WTC11 (cell line): ENCODE results near the gene PTGER3. TPM values are rescaled to one million over a fixed set of nuclear protein-coding genes. Genes with fewer than 3 reads are reported as not detected.

Source experiments
- ATAC-seq: fragments of 200-7000 bp; cut with Tn5 transposase; 2 replicates; pipeline ENCODE4 v1.10.0; 2021; ENCODE audit warnings: mild to moderate bottlenecking, moderate library complexity
- CTCF ChIA-PET: fragments of 300-600 bp; sonication (Branson Sonifier 250); formaldehyde crosslinking; loops from one replicate; lab custom pipeline; 2021; ENCODE audit warnings: antibody characterized with exemption; lab: Charles Lee
- POLR2A ChIA-PET: fragments of 350-600 bp; sonication (Branson Sonifier 250); formaldehyde crosslinking; loops from one replicate; lab custom pipeline; 2021; ENCODE audit warnings: antibody characterized with exemption; lab: Charles Lee
- DNase-seq: peaks from one replicate; pipeline ENCODE4 v3.0.0; 2021; ENCODE audit warnings: low spot score
- H3K27ac Mint-ChIP-seq: 2 replicates; pipeline ENCODE4 v1.8.0; 2021; ENCODE audit warnings: mixed read lengths
- H3K27me3 Mint-ChIP-seq: 2 replicates; pipeline ENCODE4 v1.8.0; 2021; ENCODE audit warnings: low read depth, mild to moderate bottlenecking, moderate library complexity, mixed read lengths
- H3K36me3 Mint-ChIP-seq: 2 replicates; pipeline ENCODE4 v1.8.0; 2021; ENCODE audit warnings: mixed read lengths
- H3K4me1 Mint-ChIP-seq: 2 replicates; pipeline ENCODE4 v1.8.0; 2022; ENCODE audit warnings: mixed read lengths
- H3K4me3 Mint-ChIP-seq: 2 replicates; pipeline ENCODE4 v1.8.0; 2021; ENCODE audit warnings: mild to moderate bottlenecking, moderate library complexity, mixed read lengths
- H3K9me3 Mint-ChIP-seq: 2 replicates; pipeline ENCODE4 v1.8.0; 2021; ENCODE audit warnings: mixed read lengths
- CBFB ChIP-seq: sonication (generic); formaldehyde crosslinking; IDR thresholded peaks from 2 replicates; pipeline ENCODE4 v1.8.1; 2022; ENCODE audit warnings: mild to moderate bottlenecking, low read depth, missing genetic modification reagents
- CREB1 ChIP-seq: sonication (generic); formaldehyde crosslinking; IDR thresholded peaks from 2 replicates; pipeline ENCODE4 v1.8.0; 2023; ENCODE audit warnings: mild to moderate bottlenecking, missing genetic modification reagents
- GABPB1 ChIP-seq: sonication (generic); formaldehyde crosslinking; IDR thresholded peaks from 2 replicates; pipeline ENCODE4 v1.8.1; 2023; ENCODE audit warnings: mild to moderate bottlenecking, missing genetic modification reagents
- GRHL2 ChIP-seq: fragments of 250-450 bp; sonication (Bioruptor Pico); IDR thresholded peaks from 2 replicates; pipeline ENCODE4 v1.8.0; 2022; ENCODE audit warnings: mild to moderate bottlenecking, moderate library complexity; ENCODE audit not compliant: insufficient replicate concordance, severe bottlenecking
- GTF2I ChIP-seq: fragments of 250-450 bp; sonication (Bioruptor Pico); conservative IDR thresholded peaks from 2 replicates; pipeline ENCODE4 v1.4.0; 2021; ENCODE audit warnings: mild to moderate bottlenecking
- MYBL2 ChIP-seq: sonication (generic); formaldehyde crosslinking; IDR thresholded peaks from 2 replicates; pipeline ENCODE4 v1.8.1; 2023; ENCODE audit warnings: mild to moderate bottlenecking, moderate library complexity, missing genetic modification reagents
- OVOL2 ChIP-seq: fragments of 250-450 bp; sonication (Bioruptor Pico); IDR thresholded peaks from 2 replicates; pipeline ENCODE4 v1.9.0; 2021; ENCODE audit warnings: mild to moderate bottlenecking, borderline replicate concordance
- PRRX2 ChIP-seq: fragments of 250-450 bp; sonication (Bioruptor Pico); IDR thresholded peaks from 2 replicates; pipeline ENCODE4 v1.8.0; 2021; ENCODE audit warnings: mild to moderate bottlenecking
- TEAD4 ChIP-seq: sonication (generic); formaldehyde crosslinking; IDR thresholded peaks from 2 replicates; pipeline ENCODE4 v1.8.0; 2022; ENCODE audit warnings: mild to moderate bottlenecking, missing genetic modification reagents
- TP53 ChIP-seq: sonication (generic); formaldehyde crosslinking; IDR thresholded peaks from 2 replicates; pipeline ENCODE4 v1.8.1; 2023; ENCODE audit warnings: mild to moderate bottlenecking, missing genetic modification reagents
- ZBTB21 ChIP-seq: sonication (generic); formaldehyde crosslinking; IDR thresholded peaks from 2 replicates; pipeline ENCODE4 v1.8.1; 2023; ENCODE audit warnings: mild to moderate bottlenecking, missing genetic modification reagents, borderline replicate concordance
- ZNF138 ChIP-seq: sonication (generic); formaldehyde crosslinking; conservative IDR thresholded peaks from 2 replicates; pipeline ENCODE4 v1.8.1; 2022; ENCODE audit warnings: mild to moderate bottlenecking, moderate library complexity, missing genetic modification reagents
- ZNF219 ChIP-seq: sonication (generic); formaldehyde crosslinking; IDR thresholded peaks from 2 replicates; pipeline ENCODE4 v1.8.0; 2023; ENCODE audit warnings: missing genetic modification reagents, mild to moderate bottlenecking, borderline replicate concordance
- ZNF232 ChIP-seq: sonication (generic); formaldehyde crosslinking; IDR thresholded peaks from 2 replicates; pipeline ENCODE4 v1.8.0; 2022; ENCODE audit warnings: mild to moderate bottlenecking, missing genetic modification reagents
- ZNF263 ChIP-seq: sonication (generic); formaldehyde crosslinking; IDR thresholded peaks from 2 replicates; pipeline ENCODE4 v1.8.1; 2022; ENCODE audit warnings: low read depth, mild to moderate bottlenecking, moderate library complexity, missing genetic modification reagents
- total RNA-seq: library from RNA; stranded (reverse); gene quantifications from 3 replicates; pipeline ENCODE4 v1.2.3, GENCODE V29; 2021
- TF ChIP-seq, protein P1 (sequence below): fragments of 250-450 bp; sonication (Bioruptor Pico); IDR thresholded peaks from 2 replicates; pipeline ENCODE4 v1.9.0; 2021; ENCODE audit warnings: mild to moderate bottlenecking
- TF ChIP-seq, protein P2 (sequence below): sonication (generic); formaldehyde crosslinking; conservative IDR thresholded peaks from 2 replicates; pipeline ENCODE4 v1.8.1; 2022; ENCODE audit warnings: mild to moderate bottlenecking, missing genetic modification reagents
- TF ChIP-seq, protein P3 (sequence below): sonication (generic); formaldehyde crosslinking; IDR thresholded peaks from 2 replicates; pipeline ENCODE4 v1.8.1; 2023; ENCODE audit warnings: mild to moderate bottlenecking, moderate library complexity, missing genetic modification reagents
- TF ChIP-seq, protein P4 (sequence below): sonication (generic); formaldehyde crosslinking; IDR thresholded peaks from 2 replicates; pipeline ENCODE4 v1.8.1; 2022; ENCODE audit warnings: mild to moderate bottlenecking, missing genetic modification reagents, moderate library complexity, borderline replicate concordance
- TF ChIP-seq, protein P5 (sequence below): fragments of 250-450 bp; sonication (Bioruptor Pico); IDR thresholded peaks from 2 replicates; pipeline ENCODE4 v1.8.0; 2021; ENCODE audit warnings: mild to moderate bottlenecking
- TF ChIP-seq, protein P6 (sequence below): fragments of 250-450 bp; sonication (Bioruptor Pico); IDR thresholded peaks from 2 replicates; pipeline ENCODE4 v1.9.0; 2021; ENCODE audit warnings: moderate library complexity, mild to moderate bottlenecking, inconsistent platforms, borderline replicate concordance
- TF ChIP-seq, protein P7 (sequence below): fragments of 250-450 bp; sonication (Bioruptor Pico); IDR thresholded peaks from 2 replicates; pipeline ENCODE4 v2.1.2; 2022; ENCODE audit warnings: mild to moderate bottlenecking, moderate library complexity
- TF ChIP-seq, protein P8 (sequence below): sonication (generic); formaldehyde crosslinking; IDR thresholded peaks from 2 replicates; pipeline ENCODE4 v1.8.1; 2023; ENCODE audit warnings: mild to moderate bottlenecking, missing genetic modification reagents
- TF ChIP-seq, protein P9 (sequence below): sonication (generic); formaldehyde crosslinking; IDR thresholded peaks from 2 replicates; pipeline ENCODE4 v1.8.1; 2023; ENCODE audit warnings: mild to moderate bottlenecking, missing genetic modification reagents

The PTGER3 gene
- total RNA-seq, 1 experiment from 2014 or later, result 0.50 TPM

DNA sequence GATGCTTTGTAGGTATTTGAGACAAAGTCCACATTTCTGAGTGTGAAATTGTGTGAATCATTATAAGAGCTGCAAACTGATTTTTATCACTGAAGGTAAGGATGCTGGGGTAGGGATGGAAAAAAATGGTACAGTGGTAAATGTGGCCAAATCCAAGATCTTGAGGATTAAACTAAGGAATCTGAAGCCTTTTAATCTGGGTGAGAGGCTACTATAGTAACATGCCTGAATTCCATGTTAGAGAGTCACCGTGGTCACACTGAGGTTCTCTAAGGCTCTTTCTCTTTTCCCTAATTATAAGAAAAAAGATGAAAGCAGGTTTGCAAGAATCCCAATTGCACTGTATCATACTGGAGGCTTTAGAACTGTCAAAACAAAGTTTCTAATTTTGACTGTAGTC is 17.6 kb downstream of the PTGER3 start (continued):
- TF ChIP-seq, protein P1, sequence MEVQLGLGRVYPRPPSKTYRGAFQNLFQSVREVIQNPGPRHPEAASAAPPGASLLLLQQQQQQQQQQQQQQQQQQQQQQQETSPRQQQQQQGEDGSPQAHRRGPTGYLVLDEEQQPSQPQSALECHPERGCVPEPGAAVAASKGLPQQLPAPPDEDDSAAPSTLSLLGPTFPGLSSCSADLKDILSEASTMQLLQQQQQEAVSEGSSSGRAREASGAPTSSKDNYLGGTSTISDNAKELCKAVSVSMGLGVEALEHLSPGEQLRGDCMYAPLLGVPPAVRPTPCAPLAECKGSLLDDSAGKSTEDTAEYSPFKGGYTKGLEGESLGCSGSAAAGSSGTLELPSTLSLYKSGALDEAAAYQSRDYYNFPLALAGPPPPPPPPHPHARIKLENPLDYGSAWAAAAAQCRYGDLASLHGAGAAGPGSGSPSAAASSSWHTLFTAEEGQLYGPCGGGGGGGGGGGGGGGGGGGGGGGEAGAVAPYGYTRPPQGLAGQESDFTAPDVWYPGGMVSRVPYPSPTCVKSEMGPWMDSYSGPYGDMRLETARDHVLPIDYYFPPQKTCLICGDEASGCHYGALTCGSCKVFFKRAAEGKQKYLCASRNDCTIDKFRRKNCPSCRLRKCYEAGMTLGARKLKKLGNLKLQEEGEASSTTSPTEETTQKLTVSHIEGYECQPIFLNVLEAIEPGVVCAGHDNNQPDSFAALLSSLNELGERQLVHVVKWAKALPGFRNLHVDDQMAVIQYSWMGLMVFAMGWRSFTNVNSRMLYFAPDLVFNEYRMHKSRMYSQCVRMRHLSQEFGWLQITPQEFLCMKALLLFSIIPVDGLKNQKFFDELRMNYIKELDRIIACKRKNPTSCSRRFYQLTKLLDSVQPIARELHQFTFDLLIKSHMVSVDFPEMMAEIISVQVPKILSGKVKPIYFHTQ (CRISPR knock-in tag), result no peak
- TF ChIP-seq CBFB (CRISPR knock-in tag) (no peak), ZBTB21 (CRISPR knock-in tag) (no peak), ZNF263 (CRISPR knock-in tag) (no peak), CREB1 (CRISPR knock-in tag) (no peak)
- TF ChIP-seq, protein P2, sequence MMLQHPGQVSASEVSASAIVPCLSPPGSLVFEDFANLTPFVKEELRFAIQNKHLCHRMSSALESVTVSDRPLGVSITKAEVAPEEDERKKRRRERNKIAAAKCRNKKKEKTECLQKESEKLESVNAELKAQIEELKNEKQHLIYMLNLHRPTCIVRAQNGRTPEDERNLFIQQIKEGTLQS (CRISPR knock-in tag), result no peak
- TF ChIP-seq, protein P3, sequence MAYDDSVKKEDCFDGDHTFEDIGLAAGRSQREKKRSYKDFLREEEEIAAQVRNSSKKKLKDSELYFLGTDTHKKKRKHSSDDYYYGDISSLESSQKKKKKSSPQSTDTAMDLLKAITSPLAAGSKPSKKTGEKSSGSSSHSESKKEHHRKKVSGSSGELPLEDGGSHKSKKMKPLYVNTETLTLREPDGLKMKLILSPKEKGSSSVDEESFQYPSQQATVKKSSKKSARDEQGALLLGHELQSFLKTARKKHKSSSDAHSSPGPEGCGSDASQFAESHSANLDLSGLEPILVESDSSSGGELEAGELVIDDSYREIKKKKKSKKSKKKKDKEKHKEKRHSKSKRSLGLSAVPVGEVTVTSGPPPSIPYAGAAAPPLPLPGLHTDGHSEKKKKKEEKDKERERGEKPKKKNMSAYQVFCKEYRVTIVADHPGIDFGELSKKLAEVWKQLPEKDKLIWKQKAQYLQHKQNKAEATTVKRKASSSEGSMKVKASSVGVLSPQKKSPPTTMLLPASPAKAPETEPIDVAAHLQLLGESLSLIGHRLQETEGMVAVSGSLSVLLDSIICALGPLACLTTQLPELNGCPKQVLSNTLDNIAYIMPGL (CRISPR knock-in tag), result no peak

DNA sequence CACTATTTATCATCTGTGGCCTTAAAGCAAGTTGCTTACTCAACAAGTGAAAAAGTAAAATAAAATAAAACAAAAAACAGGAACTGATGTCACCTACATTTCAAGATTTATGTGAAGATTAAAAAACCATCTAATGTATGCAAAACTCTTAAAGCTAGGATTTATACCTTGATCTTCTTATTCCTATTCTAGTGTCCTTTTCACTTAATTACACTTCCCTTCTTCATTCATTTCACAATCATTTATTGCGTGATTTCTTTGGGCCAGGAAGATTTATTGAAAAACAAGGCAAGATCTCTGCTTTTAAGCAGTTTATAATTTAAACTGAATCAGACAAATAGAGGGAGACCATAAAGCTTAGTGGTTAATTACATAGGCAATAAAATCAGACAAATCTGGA is 18.6 kb downstream of the PTGER3 start:
- Mint-ChIP-seq H3K4me3 (no peak overlapping the region), H3K9me3 (no peaks in the 10 kb centered on the region), H3K27ac (no peak overlapping the region), H3K27me3 (no peaks in the 10 kb centered on the region), H3K4me1 (no peaks in the 10 kb centered on the region), H3K36me3 (no peaks in the 10 kb centered on the region)
- ATAC-seq (no peak), DNase-seq (no peak)
- ChIA-PET POLR2A (no interaction called here), CTCF (no interaction called here)
- TF ChIP-seq OVOL2 (no peak), ZNF232 (CRISPR knock-in tag) (no peak), ZNF138 (CRISPR knock-in tag) (no peak), GRHL2 (no peak), TP53 (CRISPR knock-in tag) (no peak), GABPB1 (no peak), MYBL2 (CRISPR knock-in tag) (no peak), PRRX2 (CRISPR knock-in tag) (no peak), ZNF219 (CRISPR knock-in tag) (no peak), TEAD4 (CRISPR knock-in tag) (no peak), GTF2I (CRISPR knock-in tag) (no peak)
- TF ChIP-seq, protein P4, sequence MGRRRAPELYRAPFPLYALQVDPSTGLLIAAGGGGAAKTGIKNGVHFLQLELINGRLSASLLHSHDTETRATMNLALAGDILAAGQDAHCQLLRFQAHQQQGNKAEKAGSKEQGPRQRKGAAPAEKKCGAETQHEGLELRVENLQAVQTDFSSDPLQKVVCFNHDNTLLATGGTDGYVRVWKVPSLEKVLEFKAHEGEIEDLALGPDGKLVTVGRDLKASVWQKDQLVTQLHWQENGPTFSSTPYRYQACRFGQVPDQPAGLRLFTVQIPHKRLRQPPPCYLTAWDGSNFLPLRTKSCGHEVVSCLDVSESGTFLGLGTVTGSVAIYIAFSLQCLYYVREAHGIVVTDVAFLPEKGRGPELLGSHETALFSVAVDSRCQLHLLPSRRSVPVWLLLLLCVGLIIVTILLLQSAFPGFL (CRISPR knock-in tag), result no peak
- TF ChIP-seq, protein P5, sequence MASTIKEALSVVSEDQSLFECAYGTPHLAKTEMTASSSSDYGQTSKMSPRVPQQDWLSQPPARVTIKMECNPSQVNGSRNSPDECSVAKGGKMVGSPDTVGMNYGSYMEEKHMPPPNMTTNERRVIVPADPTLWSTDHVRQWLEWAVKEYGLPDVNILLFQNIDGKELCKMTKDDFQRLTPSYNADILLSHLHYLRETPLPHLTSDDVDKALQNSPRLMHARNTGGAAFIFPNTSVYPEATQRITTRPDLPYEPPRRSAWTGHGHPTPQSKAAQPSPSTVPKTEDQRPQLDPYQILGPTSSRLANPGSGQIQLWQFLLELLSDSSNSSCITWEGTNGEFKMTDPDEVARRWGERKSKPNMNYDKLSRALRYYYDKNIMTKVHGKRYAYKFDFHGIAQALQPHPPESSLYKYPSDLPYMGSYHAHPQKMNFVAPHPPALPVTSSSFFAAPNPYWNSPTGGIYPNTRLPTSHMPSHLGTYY, result no peak
- TF ChIP-seq, protein P6, sequence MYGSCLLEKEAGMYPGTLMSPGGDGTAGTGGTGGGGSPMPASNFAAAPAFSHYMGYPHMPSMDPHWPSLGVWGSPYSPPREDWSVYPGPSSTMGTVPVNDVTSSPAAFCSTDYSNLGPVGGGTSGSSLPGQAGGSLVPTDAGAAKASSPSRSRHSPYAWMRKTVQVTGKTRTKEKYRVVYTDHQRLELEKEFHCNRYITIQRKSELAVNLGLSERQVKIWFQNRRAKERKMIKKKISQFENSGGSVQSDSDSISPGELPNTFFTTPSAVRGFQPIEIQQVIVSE, result no peak
- TF ChIP-seq, protein P7, sequence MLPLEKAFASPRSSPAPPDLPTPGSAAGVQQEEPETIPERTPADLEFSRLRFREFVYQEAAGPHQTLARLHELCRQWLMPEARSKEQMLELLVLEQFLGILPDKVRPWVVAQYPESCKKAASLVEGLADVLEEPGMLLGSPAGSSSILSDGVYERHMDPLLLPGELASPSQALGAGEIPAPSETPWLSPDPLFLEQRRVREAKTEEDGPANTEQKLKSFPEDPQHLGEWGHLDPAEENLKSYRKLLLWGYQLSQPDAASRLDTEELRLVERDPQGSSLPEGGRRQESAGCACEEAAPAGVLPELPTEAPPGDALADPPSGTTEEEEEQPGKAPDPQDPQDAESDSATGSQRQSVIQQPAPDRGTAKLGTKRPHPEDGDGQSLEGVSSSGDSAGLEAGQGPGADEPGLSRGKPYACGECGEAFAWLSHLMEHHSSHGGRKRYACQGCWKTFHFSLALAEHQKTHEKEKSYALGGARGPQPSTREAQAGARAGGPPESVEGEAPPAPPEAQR, result no peak
- TF ChIP-seq, protein P8, sequence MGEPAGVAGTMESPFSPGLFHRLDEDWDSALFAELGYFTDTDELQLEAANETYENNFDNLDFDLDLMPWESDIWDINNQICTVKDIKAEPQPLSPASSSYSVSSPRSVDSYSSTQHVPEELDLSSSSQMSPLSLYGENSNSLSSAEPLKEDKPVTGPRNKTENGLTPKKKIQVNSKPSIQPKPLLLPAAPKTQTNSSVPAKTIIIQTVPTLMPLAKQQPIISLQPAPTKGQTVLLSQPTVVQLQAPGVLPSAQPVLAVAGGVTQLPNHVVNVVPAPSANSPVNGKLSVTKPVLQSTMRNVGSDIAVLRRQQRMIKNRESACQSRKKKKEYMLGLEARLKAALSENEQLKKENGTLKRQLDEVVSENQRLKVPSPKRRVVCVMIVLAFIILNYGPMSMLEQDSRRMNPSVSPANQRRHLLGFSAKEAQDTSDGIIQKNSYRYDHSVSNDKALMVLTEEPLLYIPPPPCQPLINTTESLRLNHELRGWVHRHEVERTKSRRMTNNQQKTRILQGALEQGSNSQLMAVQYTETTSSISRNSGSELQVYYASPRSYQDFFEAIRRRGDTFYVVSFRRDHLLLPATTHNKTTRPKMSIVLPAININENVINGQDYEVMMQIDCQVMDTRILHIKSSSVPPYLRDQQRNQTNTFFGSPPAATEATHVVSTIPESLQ (CRISPR knock-in tag), result no peak
- TF ChIP-seq, protein P2 (CRISPR knock-in tag), result no peak
- TF ChIP-seq, protein P9, sequence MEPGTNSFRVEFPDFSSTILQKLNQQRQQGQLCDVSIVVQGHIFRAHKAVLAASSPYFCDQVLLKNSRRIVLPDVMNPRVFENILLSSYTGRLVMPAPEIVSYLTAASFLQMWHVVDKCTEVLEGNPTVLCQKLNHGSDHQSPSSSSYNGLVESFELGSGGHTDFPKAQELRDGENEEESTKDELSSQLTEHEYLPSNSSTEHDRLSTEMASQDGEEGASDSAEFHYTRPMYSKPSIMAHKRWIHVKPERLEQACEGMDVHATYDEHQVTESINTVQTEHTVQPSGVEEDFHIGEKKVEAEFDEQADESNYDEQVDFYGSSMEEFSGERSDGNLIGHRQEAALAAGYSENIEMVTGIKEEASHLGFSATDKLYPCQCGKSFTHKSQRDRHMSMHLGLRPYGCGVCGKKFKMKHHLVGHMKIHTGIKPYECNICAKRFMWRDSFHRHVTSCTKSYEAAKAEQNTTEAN (CRISPR knock-in tag), result no peak
